ENCODE data around the gene SOBP. TPM values are rescaled to one million over a fixed set of nuclear protein-coding genes. Genes with fewer than 3 reads are reported as not detected.

SOBP gene
- total RNA-seq, 6 donors from 2014 or later = 4.4 to 25.1 (median 12.4) TPM

DNA sequence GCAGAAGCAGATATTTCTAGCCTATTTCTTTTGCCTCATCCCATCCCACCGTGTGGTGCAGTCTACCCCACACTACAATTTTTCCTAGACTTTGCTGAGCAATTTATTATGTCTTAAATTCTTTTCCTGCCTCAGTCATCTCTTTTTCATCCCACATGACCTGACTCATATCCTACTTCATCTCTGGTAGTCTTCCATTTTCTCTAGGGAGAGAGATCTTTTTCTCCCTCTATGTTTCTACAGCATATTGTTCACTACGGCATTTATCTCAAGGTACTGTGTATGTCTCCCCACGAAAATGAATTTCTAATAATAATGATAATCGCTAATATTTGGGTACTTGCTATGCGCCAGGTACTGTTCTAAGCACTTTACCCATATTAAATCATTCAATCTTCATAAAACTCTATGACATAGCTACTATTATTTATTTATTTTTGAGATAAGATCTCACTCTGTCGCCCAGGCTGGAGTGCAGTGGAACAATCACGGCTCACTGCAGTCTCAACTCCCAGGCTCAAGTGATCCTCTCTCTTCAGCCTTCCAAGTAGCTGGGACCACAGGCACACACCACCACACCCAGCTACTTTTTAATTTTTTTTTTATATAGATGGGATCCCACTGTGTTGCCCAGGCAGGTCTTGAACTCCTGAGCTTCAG is 46.2 kb upstream of the SOBP start:
- DNase-seq (no peak), ATAC-seq (ENCODE audit: low FRiP score in 2 of 2) (peak in 1 of 2 donors; percentile 40)
- no peak overlapping the region for H3K27ac ChIP-seq
- H3K4me3 ChIP-seq = no peak overlapping the region
- 89 to 93% methylated on average over 7 of the region's 7 CpGs for WGBS, 2 donors
- no peaks in the 10 kb centered on the region for H3K4me1 ChIP-seq
- H3K9me3 ChIP-seq = peaks cover 5 to 20% (median 8%) of the 10 kb centered on the region in 4 donors
- H3K27me3 ChIP-seq = no peaks in the 10 kb centered on the region
- no peaks in the 10 kb centered on the region for H3K36me3 ChIP-seq
- no peak for TF ChIP-seq POLR2AphosphoS5 (IDR thresholded peaks at IDR 0.05)
- TF ChIP-seq EP300 (IDR thresholded peaks at IDR 0.05) = no peak
- TF ChIP-seq, protein P1, sequence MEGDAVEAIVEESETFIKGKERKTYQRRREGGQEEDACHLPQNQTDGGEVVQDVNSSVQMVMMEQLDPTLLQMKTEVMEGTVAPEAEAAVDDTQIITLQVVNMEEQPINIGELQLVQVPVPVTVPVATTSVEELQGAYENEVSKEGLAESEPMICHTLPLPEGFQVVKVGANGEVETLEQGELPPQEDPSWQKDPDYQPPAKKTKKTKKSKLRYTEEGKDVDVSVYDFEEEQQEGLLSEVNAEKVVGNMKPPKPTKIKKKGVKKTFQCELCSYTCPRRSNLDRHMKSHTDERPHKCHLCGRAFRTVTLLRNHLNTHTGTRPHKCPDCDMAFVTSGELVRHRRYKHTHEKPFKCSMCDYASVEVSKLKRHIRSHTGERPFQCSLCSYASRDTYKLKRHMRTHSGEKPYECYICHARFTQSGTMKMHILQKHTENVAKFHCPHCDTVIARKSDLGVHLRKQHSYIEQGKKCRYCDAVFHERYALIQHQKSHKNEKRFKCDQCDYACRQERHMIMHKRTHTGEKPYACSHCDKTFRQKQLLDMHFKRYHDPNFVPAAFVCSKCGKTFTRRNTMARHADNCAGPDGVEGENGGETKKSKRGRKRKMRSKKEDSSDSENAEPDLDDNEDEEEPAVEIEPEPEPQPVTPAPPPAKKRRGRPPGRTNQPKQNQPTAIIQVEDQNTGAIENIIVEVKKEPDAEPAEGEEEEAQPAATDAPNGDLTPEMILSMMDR (IDR thresholded peaks at IDR 0.05) = no peak
- TF ChIP-seq POLR2A (IDR thresholded peaks at IDR 0.05) = no peak

DNA sequence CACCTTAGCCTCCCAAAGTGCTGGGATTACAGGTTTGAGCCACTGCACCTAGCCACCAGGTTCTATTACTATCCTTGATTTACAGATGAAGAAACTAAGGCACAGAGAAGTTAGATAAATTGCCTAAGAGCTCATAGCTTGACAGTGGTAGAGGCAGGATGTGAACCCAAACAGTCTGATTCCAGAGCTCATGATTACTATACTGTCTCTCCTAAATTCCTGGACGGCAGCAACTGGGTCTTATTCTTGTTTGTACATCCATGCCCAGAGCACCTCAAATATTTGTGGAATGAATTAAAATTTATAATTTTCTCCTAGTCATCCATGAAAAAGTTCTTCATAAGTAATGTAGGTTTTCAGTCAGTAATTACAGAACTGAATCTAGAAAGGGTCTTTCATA is 45.6 kb upstream of the SOBP start:
- DNase-seq (no peak), ATAC-seq (ENCODE audit: low FRiP score in 2 of 2) (no peak)
- no peak for TF ChIP-seq EP300 (IDR thresholded peaks at IDR 0.05)
- no peak for TF ChIP-seq POLR2AphosphoS5 (IDR thresholded peaks at IDR 0.05)
- TF ChIP-seq POLR2A (IDR thresholded peaks at IDR 0.05) = no peak
- TF ChIP-seq, protein P1 (IDR thresholded peaks at IDR 0.05) = no peak
- H3K27ac ChIP-seq = no peak overlapping the region
- WGBS, 2 donors = 94 to 100% methylated on average over 1 of the region's 1 CpG
- no peak overlapping the region for H3K4me3 ChIP-seq
- no peaks in the 10 kb centered on the region for H3K27me3 ChIP-seq
- H3K4me1 ChIP-seq = no peaks in the 10 kb centered on the region
- peaks cover 5 to 21% (median 8%) of the 10 kb centered on the region in 4 donors for H3K9me3 ChIP-seq
- H3K36me3 ChIP-seq = no peaks in the 10 kb centered on the region

DNA sequence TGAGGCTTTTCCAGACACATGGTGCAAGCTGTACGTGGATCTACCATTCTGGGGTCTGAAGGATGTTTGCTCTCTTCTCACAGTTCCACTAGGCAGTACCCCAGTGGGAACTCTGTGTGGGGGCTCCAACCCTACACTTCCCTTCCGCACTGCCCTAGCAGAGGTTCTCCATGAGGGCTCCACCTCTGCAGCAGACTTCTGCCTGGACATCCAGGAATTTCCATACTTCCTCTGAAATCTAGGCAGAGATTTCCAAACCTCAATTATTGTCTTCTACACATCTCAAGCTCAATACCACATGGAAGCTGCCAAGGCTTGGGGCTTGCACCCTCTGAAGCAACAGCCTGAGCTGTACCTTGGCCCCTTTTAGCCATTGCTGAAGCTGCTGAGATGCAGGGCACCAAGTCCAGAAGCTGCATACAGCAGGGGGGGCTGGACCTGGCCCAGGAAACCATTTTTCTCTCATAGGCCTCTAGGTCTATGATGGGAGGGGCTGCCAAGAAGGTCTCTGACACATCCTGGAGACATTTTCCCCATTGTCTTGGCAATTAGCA is 42.2 kb upstream of the SOBP start:
- Histone ChIP-seq H3K4me1 (no peaks in the 10 kb centered on the region), H3K4me3 (no peak overlapping the region), H3K36me3 (no peaks in the 10 kb centered on the region), H3K27me3 (no peaks in the 10 kb centered on the region), H3K27ac (no peak overlapping the region), H3K9me3 (peaks cover 5 to 21% (median 8%) of the 10 kb centered on the region in 4 donors)
- DNase-seq = no peak
- ATAC-seq (ENCODE audit: low FRiP score in 2 of 2) = no peak
- 96 to 100% methylated on average over 2 of the region's 2 CpGs for WGBS, 2 donors
- TF ChIP-seq POLR2A (IDR thresholded peaks at IDR 0.05) = no peak
- no peak for TF ChIP-seq POLR2AphosphoS5 (IDR thresholded peaks at IDR 0.05)
- TF ChIP-seq, protein P1 (IDR thresholded peaks at IDR 0.05) = no peak
- TF ChIP-seq EP300 (IDR thresholded peaks at IDR 0.05) = no peak

DNA sequence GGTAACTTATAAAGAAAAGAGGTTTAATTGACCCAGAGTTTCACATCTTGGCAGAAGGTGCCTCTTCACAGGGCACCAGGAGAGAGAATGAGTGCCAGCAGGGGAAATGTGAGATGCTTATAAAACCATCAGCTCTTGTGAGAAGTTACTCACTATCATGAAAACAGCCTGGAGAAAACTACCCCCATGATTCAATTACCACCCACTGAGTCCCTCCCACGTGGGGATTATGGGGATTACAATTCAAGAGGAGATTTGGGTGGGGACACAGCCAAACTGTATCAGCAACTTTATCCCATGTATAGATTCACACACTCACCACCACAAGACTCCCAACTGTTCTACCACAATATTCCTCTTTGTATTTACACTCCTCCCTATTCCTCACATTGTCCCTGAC is 41.1 kb upstream of the SOBP start:
- TF ChIP-seq, protein P1 (IDR thresholded peaks at IDR 0.05) = no peak
- DNase-seq (no peak), ATAC-seq (ENCODE audit: low FRiP score in 2 of 2) (no peak)
- peaks cover 5 to 21% (median 8%) of the 10 kb centered on the region in 4 donors for H3K9me3 ChIP-seq
- H3K4me1 ChIP-seq = no peaks in the 10 kb centered on the region
- H3K4me3 ChIP-seq = no peak overlapping the region
- WGBS, 2 donors = 75 to 80% methylated on average over 1 of the region's 1 CpG
- no peak overlapping the region for H3K27ac ChIP-seq
- H3K27me3 ChIP-seq = no peaks in the 10 kb centered on the region
- no peaks in the 10 kb centered on the region for H3K36me3 ChIP-seq

Data from upper lobe of left lung (tissue), 6 donors.